Loucy (cell line): ENCODE results near the gene EEF1A2.

Experiments used
- CTCF ChIP-seq: fragments of 200-600 bp; sonication (generic); conservative IDR thresholded peaks from 2 replicates; pipeline ENCODE4 v1.5.1; 2014; ENCODE audit warnings: mild to moderate bottlenecking, antibody characterized with exemption, low read length
- EZH2phosphoT487 ChIP-seq: fragments of 200-600 bp; IDR thresholded peaks from 2 replicates; pipeline ENCODE4 v1.6.1; 2018; ENCODE audit warnings: antibody characterized with exemption, mild to moderate bottlenecking, moderate library complexity, borderline replicate concordance

- TF ChIP-seq CTCF, result no peak
- no peak for TF ChIP-seq EZH2phosphoT487
Observed at GRCh38 chr20:63466250-63466825, 32.5 kb downstream of the EEF1A2 start.
